H9 (cell line): ENCODE results near the gene TSGA10IP. TPM values are rescaled to one million over a fixed set of nuclear protein-coding genes. Genes with fewer than 3 reads are reported as not detected.

Experiments used
- DNase-seq: peaks from one replicate; pipeline ENCODE4 v3.0.0-alpha.2; 2017
- H2AFZ ChIP-seq: one replicate; pipeline ENCODE4 v1.6.1; 2013; ENCODE audit warnings: mild to moderate bottlenecking, low read length, control low read depth, moderate library complexity
- H2AK5ac ChIP-seq: 2 replicates; pipeline ENCODE4 v1.6.1; 2013; ENCODE audit warnings: low read length, control low read depth, mixed read lengths; ENCODE audit not compliant: insufficient read length
- H2BK120ac ChIP-seq: one replicate; pipeline ENCODE4 v1.6.1; 2013; ENCODE audit warnings: low read depth, mild to moderate bottlenecking, low read length, control low read depth, inconsistent platforms; ENCODE audit not compliant: poor library complexity, severe bottlenecking
- H2BK12ac ChIP-seq: 2 replicates; pipeline ENCODE4 v1.6.1; 2013; ENCODE audit warnings: low read length, control low read depth, mixed read lengths, low read depth; ENCODE audit not compliant: insufficient read length
- H2BK15ac ChIP-seq: 2 replicates; pipeline ENCODE4 v1.6.1; 2013; ENCODE audit warnings: low read depth, low read length, control low read depth
- H2BK20ac ChIP-seq: one replicate; pipeline ENCODE4 v1.6.1; 2013; ENCODE audit warnings: low read depth, mild to moderate bottlenecking, low read length, control low read depth, inconsistent platforms; ENCODE audit not compliant: poor library complexity, severe bottlenecking
- H2BK5ac ChIP-seq: 2 replicates; pipeline ENCODE4 v1.6.1; 2013; ENCODE audit warnings: low read length, control low read depth, mixed read lengths; ENCODE audit not compliant: insufficient read length
- H3K14ac ChIP-seq: 2 replicates; pipeline ENCODE4 v1.6.1; 2013; ENCODE audit warnings: low read length, control low read depth; ENCODE audit not compliant: insufficient read depth
- H3K18ac ChIP-seq: 2 replicates; pipeline ENCODE4 v1.6.1; 2013; ENCODE audit warnings: low read depth, mild to moderate bottlenecking, mixed read lengths, low read length, control low read depth; ENCODE audit not compliant: insufficient read length
- H3K23ac ChIP-seq: 2 replicates; pipeline ENCODE4 v1.6.1; 2013; ENCODE audit warnings: low read length, control low read depth, mixed read lengths, low read depth; ENCODE audit not compliant: insufficient read length
- H3K23me2 ChIP-seq: 2 replicates; pipeline ENCODE4 v1.6.1; 2013; ENCODE audit warnings: low read depth, mild to moderate bottlenecking, mixed read lengths, low read length, control low read depth; ENCODE audit not compliant: insufficient read length, poor library complexity, severe bottlenecking
- H3K27ac ChIP-seq: 2 replicates; pipeline ENCODE4 v1.5.1; 2013; ENCODE audit warnings: low read length, control low read depth, mixed read lengths, low read depth; ENCODE audit not compliant: insufficient read length
- H3K27me3 ChIP-seq: 2 replicates; pipeline ENCODE4 v1.6.1; 2013; ENCODE audit warnings: low read length, control low read depth, inconsistent platforms; ENCODE audit not compliant: insufficient read depth
- H3K4ac ChIP-seq: 2 replicates; pipeline ENCODE4 v1.6.1; 2013; ENCODE audit warnings: low read depth, mild to moderate bottlenecking, control low read depth, inconsistent platforms, low read length, moderate library complexity
- H3K4me1 ChIP-seq: 2 replicates; pipeline ENCODE4 v1.6.1; 2013; ENCODE audit warnings: low read length, control low read depth, inconsistent platforms; ENCODE audit not compliant: insufficient read depth
- H3K4me2 ChIP-seq: 2 replicates; pipeline ENCODE4 v1.6.1; 2013; ENCODE audit warnings: low read length, control low read depth, mixed read lengths; ENCODE audit not compliant: insufficient read length, insufficient read depth
- H3K56ac ChIP-seq: 2 replicates; pipeline ENCODE4 v1.6.1; 2013; ENCODE audit warnings: low read depth, mild to moderate bottlenecking, mixed read lengths, low read length, control low read depth; ENCODE audit not compliant: insufficient read length
- H3K79me1 ChIP-seq: 2 replicates; pipeline ENCODE4 v1.6.1; 2013; ENCODE audit warnings: low read depth, mild to moderate bottlenecking, moderate library complexity, low read length, control low read depth, inconsistent platforms; ENCODE audit not compliant: insufficient read depth, poor library complexity, severe bottlenecking
- H3K79me2 ChIP-seq: 2 replicates; pipeline ENCODE4 v1.6.1; 2013; ENCODE audit warnings: low read length, control low read depth, inconsistent platforms; ENCODE audit not compliant: insufficient read depth
- H3K9ac ChIP-seq: 2 replicates; pipeline ENCODE4 v1.6.1; 2013; ENCODE audit warnings: low read length, control low read depth, mixed read lengths; ENCODE audit not compliant: insufficient read length; ENCODE audit errors: extremely low read depth
- H3K9me3 ChIP-seq: one replicate; pipeline ENCODE4 v1.6.1; 2013; ENCODE audit warnings: low read depth, low read length, inconsistent platforms; ENCODE audit not compliant: control insufficient read depth
- H3T11ph ChIP-seq: one replicate; pipeline ENCODE4 v1.6.1; 2013; ENCODE audit warnings: mild to moderate bottlenecking, low read length, control low read depth, inconsistent platforms
- H4K20me1 ChIP-seq: one replicate; pipeline ENCODE4 v1.6.1; 2013; ENCODE audit not compliant: control insufficient read depth, insufficient read length, insufficient read depth
- H4K5ac ChIP-seq: 2 replicates; pipeline ENCODE4 v1.6.1; 2013; ENCODE audit warnings: low read depth, mild to moderate bottlenecking, mixed read lengths, low read length, control low read depth; ENCODE audit not compliant: insufficient read length
- H4K8ac ChIP-seq: replicated peaks from 2 replicates; pipeline ENCODE4 v1.6.1; 2013; ENCODE audit warnings: low read length, control low read depth, mixed read lengths, low read depth; ENCODE audit not compliant: insufficient read length
- H4K91ac ChIP-seq: 2 replicates; pipeline ENCODE4 v1.6.1; 2013; ENCODE audit warnings: low read depth, mild to moderate bottlenecking, moderate library complexity, mixed read lengths, low read length, control low read depth; ENCODE audit not compliant: insufficient read length
- H3K27ac Mint-ChIP-seq, 3 experiments: 2 replicates in 2 of 3; 3 replicates in 1 of 3; pipeline ENCODE4 v1.8.0; 2020 to 2021; ENCODE audit warnings: mixed read lengths in 3 of 3, mild to moderate bottlenecking in 1 of 3, moderate library complexity in 1 of 3
- H3K27me3 Mint-ChIP-seq: 2 replicates; pipeline ENCODE4 v1.8.0; 2021; ENCODE audit warnings: low read depth, mild to moderate bottlenecking, moderate library complexity, mixed read lengths
- H3K36me3 Mint-ChIP-seq, 3 experiments: 2 replicates in 2 of 3; 3 replicates in 1 of 3; pipeline ENCODE4 v1.8.0; 2020 to 2021; ENCODE audit warnings: low read depth in 3 of 3, mixed read lengths in 3 of 3; ENCODE audit not compliant: insufficient read depth in 1 of 3
- H3K4me1 Mint-ChIP-seq, 2 experiments: 2 replicates each; pipeline ENCODE4 v1.8.0; 2020; ENCODE audit warnings: mixed read lengths in 2 of 2
- H3K4me3 Mint-ChIP-seq, 2 experiments: 2 replicates in 1 of 2; 3 replicates in 1 of 2; pipeline ENCODE4 v1.8.0; 2020 to 2021; ENCODE audit warnings: mild to moderate bottlenecking in 2 of 2, mixed read lengths in 2 of 2, moderate library complexity in 1 of 2
- H3K9me3 Mint-ChIP-seq, 2 experiments: 2 replicates in 1 of 2; 3 replicates in 1 of 2; pipeline ENCODE4 v1.8.0; 2020; ENCODE audit warnings: mild to moderate bottlenecking in 2 of 2, mixed read lengths in 2 of 2, moderate library complexity in 1 of 2
- WGBS: extraction: QIAGEN DNeasy Blood & Tissue Kit; methylation state at CpG from one replicate; pipeline ENCODE4 v1.1.7; 2013; ENCODE audit warnings: missing lambda C conversion rate, low lambda C conversion rate, mixed read lengths; ENCODE audit not compliant: insufficient read length; ENCODE audit errors: extremely low coverage; 5-methylcytosine and 5-hydroxymethylcytosine counted together
- total RNA-seq: library from RNA; stranded (reverse); gene quantifications from 2 replicates; pipeline ENCODE4 v1.2.1, GENCODE V29; 2021
- TF ChIP-seq, protein P1 (sequence below): fragments of 200-600 bp; sonication (generic); conservative IDR thresholded peaks from 3 replicates; pipeline ENCODE4 v1.8.0; 2021; ENCODE audit warnings: antibody characterized with exemption, mild to moderate bottlenecking

TSGA10IP gene
- total RNA-seq, 1 experiment from 2014 or later = 2.2 TPM

DNA sequence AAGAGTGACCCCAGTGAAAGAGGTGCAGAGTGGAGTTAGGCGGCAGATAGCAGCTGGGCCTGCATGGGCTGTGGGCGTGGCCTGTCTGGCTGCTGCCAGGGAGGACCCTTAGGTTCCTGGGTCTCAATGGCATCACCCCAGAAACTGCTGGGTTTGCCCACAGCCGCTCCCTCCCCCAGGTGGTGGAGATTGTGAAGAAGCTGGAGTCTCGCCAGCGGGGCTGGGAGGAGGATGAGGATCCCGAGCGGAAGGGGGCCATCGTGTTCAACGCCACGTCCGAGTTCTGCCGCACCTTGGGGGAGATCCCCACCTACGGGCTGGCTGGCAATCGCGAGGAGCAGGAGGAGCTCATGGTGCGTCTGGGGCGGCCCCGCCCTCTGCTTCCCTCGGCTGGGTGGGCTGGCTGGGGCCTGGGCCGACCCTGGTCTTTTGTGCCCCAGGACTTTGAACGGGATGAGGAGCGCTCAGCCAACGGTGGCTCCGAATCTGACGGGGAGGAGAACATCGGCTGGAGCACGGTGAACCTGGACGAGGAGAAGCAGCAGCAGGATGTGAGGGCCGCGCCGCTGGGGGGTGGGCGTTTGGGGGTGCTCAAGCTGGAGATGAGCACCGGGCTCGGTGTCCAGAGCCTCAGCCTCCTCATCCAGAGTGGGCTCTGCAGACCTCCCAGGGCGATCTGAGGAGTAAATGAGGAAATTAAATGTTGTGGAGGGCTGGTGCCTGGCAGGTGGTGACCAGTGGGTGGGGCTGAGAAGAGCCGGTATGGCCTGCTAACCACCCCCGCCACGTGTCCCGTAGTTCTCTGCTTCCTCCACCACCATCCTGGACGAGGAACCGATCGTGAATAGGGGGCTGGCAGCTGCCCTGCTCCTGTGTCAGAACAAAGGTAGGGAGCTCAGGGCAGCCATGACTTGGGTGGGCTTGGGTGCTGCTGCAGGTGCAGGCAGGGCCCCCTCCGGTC is 31.2 kb downstream of the TSGA10IP start:
- H3T11ph ChIP-seq = no peak overlapping the region
- no peak overlapping the region for H2BK5ac ChIP-seq
- no peaks in the 10 kb centered on the region for H3K9me3 ChIP-seq
- H3K14ac ChIP-seq = no peak overlapping the region
- no peak overlapping the region for H3K18ac ChIP-seq
- no peak overlapping the region for H4K91ac ChIP-seq
- H3K27ac Mint-ChIP-seq = peak overlapping the region in 2 of 3 experiments; percentile 61 to 88; a peak in 3 of 7 replicates
- no peak overlapping the region for H2BK120ac ChIP-seq
- no peak overlapping the region for H4K8ac ChIP-seq
- H3K23ac ChIP-seq = no peak overlapping the region
- no peaks in the 10 kb centered on the region for H3K27me3 ChIP-seq
- no peaks in the 10 kb centered on the region for H3K9me3 Mint-ChIP-seq
- H2BK15ac ChIP-seq = no peak overlapping the region
- no peaks in the 10 kb centered on the region for H3K79me1 ChIP-seq
- no peak overlapping the region for H3K4me3 Mint-ChIP-seq
- H3K27ac ChIP-seq = no peak overlapping the region
- no peaks in the 10 kb centered on the region for H3K79me2 ChIP-seq
- WGBS = no CpG with 5 or more reads among the region's 43 CpGs
- H3K4ac ChIP-seq = no peak overlapping the region
- H4K20me1 ChIP-seq = no peaks in the 10 kb centered on the region
- H3K36me3 Mint-ChIP-seq = peaks cover 33 to 62% (median 60%) of the 10 kb centered on the region in 3 experiments; a peak in 6 of 7 replicates
- no peak overlapping the region for H2AK5ac ChIP-seq
- H3K4me1 ChIP-seq = no peaks in the 10 kb centered on the region
- no peak overlapping the region for H2BK12ac ChIP-seq
- no peak overlapping the region for H4K5ac ChIP-seq
- DNase-seq = no peak
- no peak overlapping the region for H3K56ac ChIP-seq
- no peak overlapping the region for H3K4me2 ChIP-seq
- H2BK20ac ChIP-seq = no peak overlapping the region
- H3K23me2 ChIP-seq = no peaks in the 10 kb centered on the region
- H3K9ac ChIP-seq = no peak overlapping the region
- H3K27me3 Mint-ChIP-seq = no peaks in the 10 kb centered on the region; the same call in 1 of the 2 replicates
- no peak overlapping the region for H2AFZ ChIP-seq
- no peaks in the 10 kb centered on the region for H3K4me1 Mint-ChIP-seq
- TF ChIP-seq, protein P1, sequence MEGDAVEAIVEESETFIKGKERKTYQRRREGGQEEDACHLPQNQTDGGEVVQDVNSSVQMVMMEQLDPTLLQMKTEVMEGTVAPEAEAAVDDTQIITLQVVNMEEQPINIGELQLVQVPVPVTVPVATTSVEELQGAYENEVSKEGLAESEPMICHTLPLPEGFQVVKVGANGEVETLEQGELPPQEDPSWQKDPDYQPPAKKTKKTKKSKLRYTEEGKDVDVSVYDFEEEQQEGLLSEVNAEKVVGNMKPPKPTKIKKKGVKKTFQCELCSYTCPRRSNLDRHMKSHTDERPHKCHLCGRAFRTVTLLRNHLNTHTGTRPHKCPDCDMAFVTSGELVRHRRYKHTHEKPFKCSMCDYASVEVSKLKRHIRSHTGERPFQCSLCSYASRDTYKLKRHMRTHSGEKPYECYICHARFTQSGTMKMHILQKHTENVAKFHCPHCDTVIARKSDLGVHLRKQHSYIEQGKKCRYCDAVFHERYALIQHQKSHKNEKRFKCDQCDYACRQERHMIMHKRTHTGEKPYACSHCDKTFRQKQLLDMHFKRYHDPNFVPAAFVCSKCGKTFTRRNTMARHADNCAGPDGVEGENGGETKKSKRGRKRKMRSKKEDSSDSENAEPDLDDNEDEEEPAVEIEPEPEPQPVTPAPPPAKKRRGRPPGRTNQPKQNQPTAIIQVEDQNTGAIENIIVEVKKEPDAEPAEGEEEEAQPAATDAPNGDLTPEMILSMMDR = no peak
